IMR-90 (cell line): ENCODE measurements around the gene PPP2R5A. TPM values are rescaled to one million over a fixed set of nuclear protein-coding genes. Genes with fewer than 3 reads are reported as not detected.

Experiments
- ATAC-seq: fragments of 200-7000 bp; cut with Tn5 transposase; 2 replicates; pipeline ENCODE4 v1.9.1; 2020; ENCODE audit warnings: low read depth, mild to moderate bottlenecking, moderate library complexity
- BruUV-seq: library from RNA; stranded (reverse); fragments of 400-500 nt; replicated peaks from 2 replicates; lab custom pipeline; 2021; lab: Mats Ljungman, UMichigan
- CTCF ChIA-PET: fragments of 300-600 bp; formaldehyde crosslinking; extraction: SDS; loops from one replicate; lab custom pipeline; 2021; ENCODE audit warnings: antibody characterized with exemption; lab: Yijun Ruan, JAX
- POLR2A ChIA-PET: fragments of 300-600 bp; sonication (Branson Sonifier 250); formaldehyde crosslinking; loops from one replicate; lab custom pipeline; 2022; ENCODE audit warnings: antibody characterized with exemption; ENCODE audit not compliant: unreplicated experiment; lab: Charles Lee
- DNase-seq: peaks from one replicate; pipeline ENCODE4 v3.0.0; 2013
- H2AFZ ChIP-seq: replicated peaks from 2 replicates; pipeline ENCODE3; 2013; ENCODE audit warnings: low read length, mild to moderate bottlenecking; ENCODE audit not compliant: poor library complexity
- H2AK5ac ChIP-seq: 2 replicates; pipeline ENCODE4 v1.6.1; 2013; ENCODE audit warnings: low read depth, low read length, inconsistent platforms
- H2AK9ac ChIP-seq: replicated peaks from 2 replicates; pipeline ENCODE3; 2013; ENCODE audit warnings: mild to moderate bottlenecking, low read depth, low read length, moderate library complexity; ENCODE audit not compliant: poor library complexity
- H2BK120ac ChIP-seq: 2 replicates; pipeline ENCODE4 v1.6.1; 2013; ENCODE audit warnings: low read depth, low read length, inconsistent platforms
- H2BK15ac ChIP-seq: 3 replicates; pipeline ENCODE4 v1.6.1; 2013; ENCODE audit warnings: low read depth, low read length, inconsistent platforms
- H2BK20ac ChIP-seq: 2 replicates; pipeline ENCODE4 v1.6.1; 2013; ENCODE audit warnings: low read depth, mild to moderate bottlenecking, inconsistent platforms, low read length, moderate library complexity
- H2BK5ac ChIP-seq: 2 replicates; pipeline ENCODE4 v1.6.1; 2013; ENCODE audit warnings: mild to moderate bottlenecking, low read depth, low read length, inconsistent platforms; ENCODE audit not compliant: poor library complexity, severe bottlenecking
- H3K14ac ChIP-seq: replicated peaks from 2 replicates; pipeline ENCODE4 v1.6.1; 2013; ENCODE audit warnings: low read depth, low read length, inconsistent platforms
- H3K18ac ChIP-seq: 2 replicates; pipeline ENCODE4 v1.6.1; 2013; ENCODE audit warnings: low read depth, low read length, control low read depth
- H3K23ac ChIP-seq: 2 replicates; pipeline ENCODE4 v1.6.1; 2013; ENCODE audit warnings: low read depth, low read length, inconsistent platforms
- H3K27ac ChIP-seq: 2 replicates; pipeline ENCODE4 v1.5.1; 2013; ENCODE audit warnings: mild to moderate bottlenecking, control low read depth, low read length; ENCODE audit not compliant: insufficient read depth
- H3K27me3 ChIP-seq: 2 replicates; pipeline ENCODE4 v1.6.1; 2013; ENCODE audit warnings: low read length; ENCODE audit not compliant: control insufficient read depth, insufficient read depth
- H3K36me3 ChIP-seq: 2 replicates; pipeline ENCODE4 v1.6.1; 2013; ENCODE audit warnings: low read length, mixed read lengths; ENCODE audit not compliant: control insufficient read depth, insufficient read depth
- H3K4ac ChIP-seq: 2 replicates; pipeline ENCODE4 v1.6.1; 2013; ENCODE audit warnings: low read depth, low read length, inconsistent platforms
- H3K4me1 ChIP-seq: 2 replicates; pipeline ENCODE4 v1.6.1; 2013; ENCODE audit warnings: low read length, mixed read lengths; ENCODE audit not compliant: control insufficient read depth, insufficient read depth
- H3K4me2 ChIP-seq: 2 replicates; pipeline ENCODE4 v1.6.1; 2013; ENCODE audit warnings: low read depth, mild to moderate bottlenecking, control low read depth, low read length, moderate library complexity
- H3K4me3 ChIP-seq: 2 replicates; pipeline ENCODE4 v1.5.1; 2013; ENCODE audit warnings: low read depth, mild to moderate bottlenecking, control low read depth, low read length, moderate library complexity; ENCODE audit not compliant: insufficient read depth
- H3K56ac ChIP-seq: 2 replicates; pipeline ENCODE4 v1.6.1; 2013; ENCODE audit warnings: low read length, inconsistent platforms; ENCODE audit not compliant: insufficient read depth; ENCODE audit errors: extremely low read depth
- H3K79me1 ChIP-seq, 2 experiments: 2 replicates each; pipeline ENCODE4 v1.6.1; 2013; ENCODE audit warnings: low read length in 2 of 2, inconsistent platforms in 1 of 2, low read depth in 1 of 2
- H3K9ac ChIP-seq: 2 replicates; pipeline ENCODE4 v1.6.1; 2013; ENCODE audit warnings: low read depth, low read length, control low read depth
- H3K9me1 ChIP-seq: 2 replicates; pipeline ENCODE4 v1.6.1; 2013; ENCODE audit warnings: low read length, inconsistent platforms; ENCODE audit not compliant: insufficient read depth
- H3K9me3 ChIP-seq: 2 replicates; pipeline ENCODE4 v1.6.1; 2013; ENCODE audit warnings: low read length; ENCODE audit not compliant: control insufficient read depth, insufficient read depth
- H4K20me1 ChIP-seq: 2 replicates; pipeline ENCODE4 v1.6.1; 2013; ENCODE audit warnings: low read length, inconsistent platforms; ENCODE audit not compliant: insufficient read depth
- H4K5ac ChIP-seq: 2 replicates; pipeline ENCODE4 v1.6.1; 2013; ENCODE audit warnings: mild to moderate bottlenecking, low read depth, low read length, control low read depth
- H4K8ac ChIP-seq, 2 experiments: 2 replicates each; pipeline ENCODE4 v1.6.1; 2013; ENCODE audit warnings: low read depth in 2 of 2, low read length in 2 of 2, control low read depth in 1 of 2, inconsistent platforms in 1 of 2
- H4K91ac ChIP-seq: 2 replicates; pipeline ENCODE4 v1.6.1; 2013; ENCODE audit warnings: low read depth, low read length, inconsistent platforms; ENCODE audit not compliant: insufficient read depth
- ELK1 ChIP-seq: fragments of 150-350 bp; IDR thresholded peaks from 2 replicates; pipeline ENCODE4 v1.6.1; 2016; ENCODE audit warnings: low read depth, mild to moderate bottlenecking, low read length, moderate library complexity, borderline replicate concordance
- MAFK ChIP-seq: IDR thresholded peaks from 2 replicates; pipeline ENCODE4 v1.6.1; 2012; ENCODE audit warnings: low read depth, low read length, improper control_type of control experiment
- RCOR1 ChIP-seq: IDR thresholded peaks from 2 replicates; pipeline ENCODE4 v1.6.1; 2012; ENCODE audit warnings: mild to moderate bottlenecking, low read length, improper control_type of control experiment; ENCODE audit not compliant: insufficient replicate concordance
- WGBS, 2 experiments: methylation state at CpG; one replicate each; pipeline versions ENCODE4 v1.1.5 to v1.1.7; 2013; ENCODE audit warnings: missing lambda C conversion rate in 2 of 2; ENCODE audit not compliant: insufficient read length in 1 of 2; ENCODE audit errors: extremely low coverage in 2 of 2; 5-methylcytosine and 5-hydroxymethylcytosine counted together
- dilution Hi-C: fragments of 300-500 bp; cut with HindIII; formaldehyde crosslinking; loops from one replicate; pipeline ENCODE4 v1.14.3; 2018; ENCODE audit warnings: low sequenced_read_pairs; ENCODE audit not compliant: unreplicated experiment
- in situ Hi-C: fragments of 300-500 bp; cut with MboI; formaldehyde crosslinking; loops from 3 replicates; pipeline ENCODE4 v1.14.3; 2019; ENCODE audit warnings: low sequenced_read_pairs, inconsistent platforms, mixed read lengths
- intact Hi-C: fragments of 100-400 bp; cut with micrococcal nuclease; formaldehyde crosslinking; loops from 2 replicates; pipeline ENCODE4 v1.10.0; 2022
- polyA plus RNA-seq, 3 experiments: library from polyadenylated mRNA; depleted of rRNA; stranded (reverse); fragments of >200 nt; gene quantifications; 2 replicates each; pipeline ENCODE4 v1.2.3, GENCODE V29; 2012; ENCODE audit warnings: low replicate concordance in 1 of 3
- total RNA-seq: library from RNA; depleted of rRNA; stranded (reverse); fragments of >200 nt; gene quantifications from 2 replicates; pipeline ENCODE4 v1.2.3, GENCODE V29; 2012

The PPP2R5A gene
- total and polyA plus RNA-seq, 2 of the 4 experiments (the other 2 are of a cell fraction): 8.4 to 12.6 TPM

GRCh38 chr1:212397171-212397570, 112.0 kb downstream of the PPP2R5A start:
- no peak for ATAC-seq
- Histone ChIP-seq H3K27ac (no peak overlapping the region), H2AK9ac (no peak overlapping the region), H3K56ac (no peak overlapping the region), H2BK20ac (no peak overlapping the region), H3K27me3 (no peaks in the 10 kb centered on the region), H3K36me3 (no peaks in the 10 kb centered on the region), H3K14ac (no peak overlapping the region), H2AK5ac (no peak overlapping the region), H4K91ac (no peak overlapping the region), H3K9ac (no peak overlapping the region), H2BK5ac (no peak overlapping the region), H2BK120ac (no peak overlapping the region), H4K20me1 (no peaks in the 10 kb centered on the region), H2AFZ (no peak overlapping the region), H4K5ac (no peak overlapping the region), H3K9me1 (no peaks in the 10 kb centered on the region), H3K4ac (no peak overlapping the region), H3K23ac (no peak overlapping the region), H3K18ac (no peak overlapping the region), H3K4me3 (no peak overlapping the region), H3K9me3 (no peaks in the 10 kb centered on the region; the same call in 1 of the 2 replicates), H3K79me1 (0 out of 4 replicates have a peak, but pooled peaks cover 0 to 5% of the 10 kb centered on the region in 2 experiments), H3K4me1 (peaks cover 2% of the 10 kb centered on the region; the same call in 1 of the 2 replicates), H4K8ac (no peak overlapping the region), H3K4me2 (no peak overlapping the region), H2BK15ac (no peak overlapping the region)
- TF ChIP-seq RCOR1: no peak
- no peak for TF ChIP-seq ELK1
- no peak for TF ChIP-seq MAFK
- no CpG with 5 or more reads among the region's 1 CpG for WGBS, 2 experiments
- no peak for DNase-seq
- in situ Hi-C loops (no loop called here), intact Hi-C loops (no loop called here), dilution Hi-C loops (no loop called here)
- ChIA-PET CTCF (no interaction called here), POLR2A (no interaction called here)
- no TSS peak for BruUV-seq
